Activated naive CD4-positive, alpha-beta T cell treated with anti-CD3 and anti-CD28 coated beads for 36 hours (primary cell): ENCODE measurements around the gene NLGN3. TPM values are rescaled to one million over a fixed set of nuclear protein-coding genes. Genes with fewer than 3 reads are reported as not detected.

Source experiments
- CTCF ChIA-PET: fragments of 350-600 bp; sonication (Branson Sonifier 250); formaldehyde crosslinking; loops from one replicate; lab custom pipeline; 2021; ENCODE audit warnings: antibody characterized with exemption; lab: Charles Lee
- DNase-seq: peaks from one replicate; pipeline ENCODE4 v3.0.0-alpha.2; 2020
- H3K27ac Mint-ChIP-seq: one replicate; pipeline ENCODE4 v1.8.0; 2021; ENCODE audit warnings: mild to moderate bottlenecking, mixed read lengths
- H3K27me3 Mint-ChIP-seq: one replicate; pipeline ENCODE4 v1.8.0; 2021; ENCODE audit warnings: low read depth, mixed read lengths
- H3K36me3 Mint-ChIP-seq: one replicate; pipeline ENCODE4 v1.8.0; 2021; ENCODE audit warnings: low read depth, mixed read lengths
- H3K4me1 Mint-ChIP-seq: one replicate; pipeline ENCODE4 v1.8.0; 2021; ENCODE audit warnings: low read depth, mixed read lengths
- H3K4me3 Mint-ChIP-seq: one replicate; pipeline ENCODE4 v1.8.0; 2021; ENCODE audit warnings: mild to moderate bottlenecking, moderate library complexity, mixed read lengths
- H3K9me3 Mint-ChIP-seq: one replicate; pipeline ENCODE4 v1.8.0; 2021; ENCODE audit warnings: mixed read lengths
- intact Hi-C: fragments of 100-400 bp; cut with micrococcal nuclease; formaldehyde crosslinking; loops from one replicate; pipeline ENCODE4 v1.15.1; 2023
- total RNA-seq, 2 experiments: library from RNA; stranded (reverse); gene quantifications; one replicate each; pipeline ENCODE4 v1.2.3, GENCODE V29; 2021

The NLGN3 gene
- total RNA-seq, 2 experiments from 2014 or later: 0.60 to 0.81 TPM

GRCh38 chrX:71103110-71103983 is 41.3 kb upstream of the NLGN3 start:
- Mint-ChIP-seq H3K4me3 (peak overlapping the region; percentile 53), H3K9me3 (no peaks in the 10 kb centered on the region), H3K27ac (peak overlapping the region; percentile 95), H3K27me3 (no peaks in the 10 kb centered on the region), H3K4me1 (peaks cover 80% of the 10 kb centered on the region), H3K36me3 (peaks cover 32% of the 10 kb centered on the region)
- CTCF ChIA-PET: interaction anchor here (1.8 to 4.6 kb wide), 3 partner anchors 9 to 27 kb away, joined by 7 to 60 read pairs (median 20); partner anchors contain the start of gene IL2RG
- peak; percentile 78 for DNase-seq
- intact Hi-C loops: loop anchor here (1.0 kb wide), 1 partner anchor 8 kb away; the partner anchor contains the start of gene IL2RG

- H3K4me1 Mint-ChIP-seq: peaks cover 69% of the 10 kb centered on the region
- no peaks in the 10 kb centered on the region for H3K9me3 Mint-ChIP-seq
- CTCF ChIA-PET: no interaction called here
- H3K36me3 Mint-ChIP-seq: peaks cover 55% of the 10 kb centered on the region
- H3K27me3 Mint-ChIP-seq: no peaks in the 10 kb centered on the region
- DNase-seq: no peak
- peak overlapping the region; percentile 36 for H3K4me3 Mint-ChIP-seq
- H3K27ac Mint-ChIP-seq: peak overlapping the region; percentile 95
- intact Hi-C loops: no loop called here
Measured at GRCh38 chrX:71105628-71106027, 39.0 kb upstream of the NLGN3 start.

GRCh38 chrX:71106427-71106826 is 38.2 kb upstream of the NLGN3 start, which contains the start of gene CXorf65:
TSS of gene CXorf65 (minus strand) at chrX:71106740. CDS start at chrX:71106556, 184 bp downstream.
- peak within 1 kb of the TSS; percentile 95 for H3K27ac Mint-ChIP-seq
- no peaks in the 10 kb centered on the region for H3K9me3 Mint-ChIP-seq
- CTCF ChIA-PET: no interaction called here
- intact Hi-C loops: no loop called here
- H3K4me1 Mint-ChIP-seq: peaks cover 62% of the 10 kb centered on the region
- H3K36me3 Mint-ChIP-seq: peaks cover 62% of the 10 kb centered on the region
- H3K4me3 Mint-ChIP-seq: peak within 1 kb of the TSS; percentile 93
- H3K27me3 Mint-ChIP-seq: no peaks in the 10 kb centered on the region
- DNase-seq: peak; percentile 46

- intact Hi-C loops: no loop called here
- CTCF ChIA-PET: interaction anchor here (1.5 kb wide), 1 partner anchor 21 kb away, joined by 3 read pairs; no protein-coding TSS in a partner anchor
- H3K4me3 Mint-ChIP-seq: peak overlapping the region; percentile 93
- H3K4me1 Mint-ChIP-seq: peaks cover 57% of the 10 kb centered on the region
- no peak for DNase-seq
- H3K9me3 Mint-ChIP-seq: no peaks in the 10 kb centered on the region
- H3K27me3 Mint-ChIP-seq: no peaks in the 10 kb centered on the region
- H3K36me3 Mint-ChIP-seq: peaks cover 62% of the 10 kb centered on the region
- peak overlapping the region; percentile 95 for H3K27ac Mint-ChIP-seq
Measured at GRCh38 chrX:71107245-71107644, 37.4 kb upstream of the NLGN3 start.

- intact Hi-C loops: no loop called here
- Mint-ChIP-seq H3K27me3 (no peaks in the 10 kb centered on the region), H3K9me3 (no peaks in the 10 kb centered on the region), H3K4me3 (peak overlapping the region; percentile 93), H3K36me3 (peaks cover 62% of the 10 kb centered on the region), H3K27ac (peak overlapping the region; percentile 95), H3K4me1 (peaks cover 55% of the 10 kb centered on the region)
- DNase-seq: peak; percentile 73
- CTCF ChIA-PET: interaction anchor here (1.5 kb wide), 1 partner anchor 21 kb away, joined by 3 read pairs; no protein-coding TSS in a partner anchor
Measured at GRCh38 chrX:71107762-71108360, 36.8 kb upstream of the NLGN3 start.

- Mint-ChIP-seq H3K9me3 (no peaks in the 10 kb centered on the region), H3K4me3 (peak overlapping the region; percentile 93), H3K36me3 (peaks cover 60% of the 10 kb centered on the region), H3K4me1 (peaks cover 50% of the 10 kb centered on the region), H3K27ac (peak overlapping the region; percentile 95), H3K27me3 (no peaks in the 10 kb centered on the region)
- intact Hi-C loops: no loop called here
- CTCF ChIA-PET: interaction anchor here (1.4 to 2.3 kb wide), 2 partner anchors 8 to 10 kb away, joined by 5 to 8 read pairs; no protein-coding TSS in a partner anchor
- DNase-seq: no peak
Measured at GRCh38 chrX:71109051-71109450, 35.6 kb upstream of the NLGN3 start.

- intact Hi-C loops: loop anchor here (1.0 to 5.0 kb wide), 9 partner anchors 8 to 1511 kb away; partner anchors contain the start of genes CXCR3, NONO, SNX12 and TAF1
- DNase-seq: peak; percentile 87
- H3K27ac Mint-ChIP-seq: peak within 1 kb of the TSS; percentile 95
- H3K36me3 Mint-ChIP-seq: peaks cover 47% of the 10 kb centered on the region
- CTCF ChIA-PET: interaction anchor here (0.8 to 3.2 kb wide), 7 partner anchors 10 to 172 kb away, joined by 3 to 20 read pairs (median 7); partner anchors contain the start of gene NONO
- no peaks in the 10 kb centered on the region for H3K27me3 Mint-ChIP-seq
- peak within 1 kb of the TSS; percentile 93 for H3K4me3 Mint-ChIP-seq
- no peaks in the 10 kb centered on the region for H3K9me3 Mint-ChIP-seq
- peaks cover 37% of the 10 kb centered on the region for H3K4me1 Mint-ChIP-seq
Measured at GRCh38 chrX:71111141-71111843, 33.3 kb upstream of the NLGN3 start, which contains the start of gene IL2RG. TSS of gene IL2RG (minus strand) at chrX:71111577. CDS start at chrX:71111539, 38 bp downstream.

GRCh38 chrX:71111921-71112431 is 32.7 kb upstream of the NLGN3 start:
- H3K36me3 Mint-ChIP-seq: peaks cover 43% of the 10 kb centered on the region
- H3K4me3 Mint-ChIP-seq: peak overlapping the region; percentile 93
- H3K27me3 Mint-ChIP-seq: no peaks in the 10 kb centered on the region
- CTCF ChIA-PET: interaction anchor here (0.8 to 3.2 kb wide), 6 partner anchors 10 to 172 kb away, joined by 3 to 20 read pairs (median 6); partner anchors contain the start of gene NONO
- peaks cover 32% of the 10 kb centered on the region for H3K4me1 Mint-ChIP-seq
- H3K9me3 Mint-ChIP-seq: no peaks in the 10 kb centered on the region
- DNase-seq: no peak
- intact Hi-C loops: loop anchor here (1.0 to 5.0 kb wide), 9 partner anchors 9 to 1510 kb away; partner anchors contain the start of genes CXCR3, NONO, SNX12 and TAF1
- peak overlapping the region; percentile 95 for H3K27ac Mint-ChIP-seq

- CTCF ChIA-PET: interaction anchor here (1.5 to 2.5 kb wide), 4 partner anchors 12 to 18 kb away, joined by 7 to 12 read pairs (median 9); no protein-coding TSS in a partner anchor
- peak overlapping the region; percentile 90 for H3K27ac Mint-ChIP-seq
Measured at GRCh38 chrX:71117358-71117757, 27.3 kb upstream of the NLGN3 start.

GRCh38 chrX:71118032-71118984 is 26.3 kb upstream of the NLGN3 start, which contains the start of gene MED12:
TSS of gene MED12 (plus strand) at chrX:71118596. CDS start at chrX:71118755, 159 bp downstream.
- H3K9me3 Mint-ChIP-seq: no peaks in the 10 kb centered on the region
- H3K36me3 Mint-ChIP-seq: peaks cover 7% of the 10 kb centered on the region
- DNase-seq: peak; percentile 90
- peaks cover 21% of the 10 kb centered on the region for H3K4me1 Mint-ChIP-seq
- CTCF ChIA-PET: interaction anchor here (0.5 to 2.5 kb wide), 10 partner anchors 11 to 63 kb away, joined by 3 to 12 read pairs (median 6); no protein-coding TSS in a partner anchor
- intact Hi-C loops: loop anchor here (1.0 to 2.0 kb wide), 3 partner anchors 8 to 50 kb away; partner anchors contain the start of gene SNX12
- no peaks in the 10 kb centered on the region for H3K27me3 Mint-ChIP-seq
- H3K4me3 Mint-ChIP-seq: peak within 1 kb of the TSS; percentile 78
- H3K27ac Mint-ChIP-seq: peak within 1 kb of the TSS; percentile 90

More at GRCh38 chrX:71117358-71117757, 27.3 kb upstream of the NLGN3 start:
- Mint-ChIP-seq H3K9me3 (no peaks in the 10 kb centered on the region), H3K36me3 (peaks cover 7% of the 10 kb centered on the region), H3K27me3 (no peaks in the 10 kb centered on the region), H3K4me3 (no peak overlapping the region), H3K4me1 (peaks cover 25% of the 10 kb centered on the region)
- intact Hi-C loops: no loop called here
- no peak for DNase-seq
